SU-DHL-6 (cell line): ENCODE results near the gene ITGB2.

Source experiments
- H2AFZ ChIP-seq: fragments of 200-600 bp; sonication (generic); 2 replicates; pipeline ENCODE4 v1.6.1; 2014; ENCODE audit warnings: low read depth, mild to moderate bottlenecking, moderate library complexity, mixed read lengths, antibody characterized with exemption, low read length; ENCODE audit not compliant: severe bottlenecking
- H3F3A ChIP-seq: fragments of 200-600 bp; shearing (Covaris generic); 2 replicates; pipeline ENCODE4 v1.6.0; 2016; ENCODE audit warnings: antibody characterized with exemption, mild to moderate bottlenecking; ENCODE audit not compliant: insufficient read depth
- H3K27ac ChIP-seq: fragments of 200-600 bp; sonication (generic); 2 replicates; pipeline ENCODE4 v1.5.1; 2016; ENCODE audit warnings: low read depth, mild to moderate bottlenecking, low read length, moderate library complexity, mixed read lengths
- H3K27me3 ChIP-seq: fragments of 200-600 bp; sonication (generic), shearing (Covaris generic); 2 replicates; pipeline ENCODE4 v1.6.0; 2014; ENCODE audit warnings: mild to moderate bottlenecking, low read length
- H3K36me3 ChIP-seq: fragments of 200-600 bp; sonication (generic); 2 replicates; pipeline ENCODE4 v1.6.1; 2014; ENCODE audit warnings: mild to moderate bottlenecking, low read length, mixed read lengths
- H3K4me2 ChIP-seq: fragments of 300-600, 200-600 bp; shearing (Covaris generic), sonication (generic); 2 replicates; pipeline ENCODE4 v1.6.0; 2014; ENCODE audit warnings: low read length, low read depth, mild to moderate bottlenecking; ENCODE audit not compliant: poor library complexity, severe bottlenecking
- H3K4me3 ChIP-seq: fragments of 200-600 bp; sonication (generic); 2 replicates; pipeline ENCODE4 v1.5.1; 2014; ENCODE audit warnings: antibody characterized with exemption, low read length, mild to moderate bottlenecking, mixed read lengths; ENCODE audit not compliant: insufficient read depth, poor library complexity, severe bottlenecking
- H3K79me2 ChIP-seq: fragments of 200-600 bp; sonication (generic); 2 replicates; pipeline ENCODE4 v1.6.1; 2014; ENCODE audit warnings: mild to moderate bottlenecking, low read length, moderate library complexity; ENCODE audit not compliant: insufficient read depth
- H3K9ac ChIP-seq: fragments of 200-600 bp; sonication (generic); 2 replicates; pipeline ENCODE4 v1.7.0; 2014; ENCODE audit warnings: mild to moderate bottlenecking, low read length
- H3K9me2 ChIP-seq: fragments of 200-600 bp; sonication (generic); replicated peaks from 2 replicates; pipeline ENCODE4 v1.6.1; 2014; ENCODE audit warnings: low read length; ENCODE audit not compliant: insufficient read depth
- H3K9me3 ChIP-seq: fragments of 200-600 bp; sonication (generic); 2 replicates; pipeline ENCODE4 v1.6.1; 2014; ENCODE audit warnings: low read length, mixed read lengths; ENCODE audit not compliant: insufficient read depth
- H4K20me1 ChIP-seq: fragments of 200-600 bp; sonication (generic); 2 replicates; pipeline ENCODE4 v1.6.1; 2014; ENCODE audit warnings: low read depth, mild to moderate bottlenecking, antibody characterized with exemption, low read length, moderate library complexity, mixed read lengths
- EZH2phosphoT487 ChIP-seq: fragments of 200-600 bp; sonication (generic), shearing (Covaris generic); conservative IDR thresholded peaks from 2 replicates; pipeline ENCODE4 v1.6.1; 2018; ENCODE audit warnings: mild to moderate bottlenecking, antibody characterized with exemption, low read length, moderate library complexity, mixed read lengths
- TF ChIP-seq, protein P1 (sequence below): fragments of 200-600 bp; sonication (generic); IDR thresholded peaks from one replicate; pipeline ENCODE4 v1.5.1; 2017; ENCODE audit warnings: antibody characterized with exemption, mild to moderate bottlenecking, low read length, moderate library complexity; ENCODE audit not compliant: insufficient read depth, poor library complexity, severe bottlenecking

The ITGB2 gene

DNA sequence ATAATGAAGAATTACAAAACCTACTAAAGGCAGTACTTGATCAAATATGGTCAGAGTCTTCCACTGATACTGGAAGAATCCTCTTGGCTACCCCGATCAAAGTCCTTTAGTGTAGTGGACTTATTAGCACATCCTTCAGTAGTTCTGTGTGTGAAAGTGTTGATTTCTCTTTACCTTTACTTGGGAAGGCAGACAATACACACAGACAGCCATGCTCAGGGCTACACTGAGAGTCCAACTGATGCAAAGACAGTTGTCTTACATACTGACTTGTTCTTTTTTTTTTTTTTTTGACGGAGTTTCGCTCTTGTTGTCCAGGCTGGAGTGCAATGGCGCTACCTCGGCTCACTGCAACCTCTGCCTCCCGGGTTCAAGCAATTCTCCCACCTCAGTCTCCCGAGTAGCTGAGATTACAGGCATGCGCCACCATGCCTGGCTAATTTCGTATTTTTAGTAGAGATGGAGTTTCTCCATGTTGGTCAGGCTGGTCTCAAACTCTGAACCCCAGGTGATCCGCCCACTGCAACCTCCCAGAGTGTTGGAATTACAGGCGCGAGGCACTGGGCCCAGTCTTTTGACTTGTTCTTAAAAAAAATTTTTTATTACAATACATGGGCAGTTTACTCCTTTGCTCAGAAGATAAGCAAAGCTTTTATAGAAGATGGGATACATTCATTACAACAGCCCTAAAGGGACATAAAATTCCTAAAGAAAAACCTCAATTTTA is 43.7 kb downstream of the ITGB2 start:
- Histone ChIP-seq H3K4me3 (no peak overlapping the region), H3F3A (no peaks in the 10 kb centered on the region), H3K9ac (no peak overlapping the region), H4K20me1 (peaks cover 7% of the 10 kb centered on the region; the same call in 1 of the 2 replicates), H3K79me2 (peaks cover 9% of the 10 kb centered on the region; the same call in 1 of the 2 replicates), H3K36me3 (no peaks in the 10 kb centered on the region), H3K27me3 (no peaks in the 10 kb centered on the region), H3K4me2 (no peak overlapping the region), H3K9me3 (no peaks in the 10 kb centered on the region), H2AFZ (no peak overlapping the region), H3K9me2 (no peaks in the 10 kb centered on the region), H3K27ac (no peak overlapping the region)
- TF ChIP-seq, protein P1, sequence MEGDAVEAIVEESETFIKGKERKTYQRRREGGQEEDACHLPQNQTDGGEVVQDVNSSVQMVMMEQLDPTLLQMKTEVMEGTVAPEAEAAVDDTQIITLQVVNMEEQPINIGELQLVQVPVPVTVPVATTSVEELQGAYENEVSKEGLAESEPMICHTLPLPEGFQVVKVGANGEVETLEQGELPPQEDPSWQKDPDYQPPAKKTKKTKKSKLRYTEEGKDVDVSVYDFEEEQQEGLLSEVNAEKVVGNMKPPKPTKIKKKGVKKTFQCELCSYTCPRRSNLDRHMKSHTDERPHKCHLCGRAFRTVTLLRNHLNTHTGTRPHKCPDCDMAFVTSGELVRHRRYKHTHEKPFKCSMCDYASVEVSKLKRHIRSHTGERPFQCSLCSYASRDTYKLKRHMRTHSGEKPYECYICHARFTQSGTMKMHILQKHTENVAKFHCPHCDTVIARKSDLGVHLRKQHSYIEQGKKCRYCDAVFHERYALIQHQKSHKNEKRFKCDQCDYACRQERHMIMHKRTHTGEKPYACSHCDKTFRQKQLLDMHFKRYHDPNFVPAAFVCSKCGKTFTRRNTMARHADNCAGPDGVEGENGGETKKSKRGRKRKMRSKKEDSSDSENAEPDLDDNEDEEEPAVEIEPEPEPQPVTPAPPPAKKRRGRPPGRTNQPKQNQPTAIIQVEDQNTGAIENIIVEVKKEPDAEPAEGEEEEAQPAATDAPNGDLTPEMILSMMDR: no peak
- TF ChIP-seq EZH2phosphoT487: no peak

DNA sequence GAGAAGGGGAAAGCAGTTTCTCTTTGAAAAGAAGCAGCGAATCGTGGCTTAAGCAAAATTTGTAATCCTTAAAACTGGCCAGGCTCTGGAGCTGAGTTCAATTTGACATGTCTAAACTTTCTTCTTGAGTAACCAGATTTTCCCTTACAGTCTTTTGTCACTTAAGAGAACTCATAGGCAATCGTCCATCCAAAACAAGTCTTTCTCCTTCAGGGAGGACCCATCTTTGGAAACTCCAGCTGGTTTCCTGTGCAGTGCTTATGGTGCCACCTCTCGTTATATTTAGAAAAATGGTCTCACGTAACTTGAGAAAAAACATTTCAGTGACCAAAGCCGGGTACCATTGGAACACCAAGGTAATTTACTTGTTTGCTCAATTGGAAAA is 45.4 kb downstream of the ITGB2 start:
- peaks cover 19% of the 10 kb centered on the region; the same call in 1 of the 2 replicates for H4K20me1 ChIP-seq
- peak overlapping the region; percentile 61 for H3K4me2 ChIP-seq
- H3K9ac ChIP-seq: no peak overlapping the region
- peaks cover 26% of the 10 kb centered on the region; the same call in 1 of the 2 replicates for H3K79me2 ChIP-seq
- no peak overlapping the region for H2AFZ ChIP-seq
- no peak overlapping the region for H3K4me3 ChIP-seq
- no peaks in the 10 kb centered on the region for H3K9me3 ChIP-seq
- H3K36me3 ChIP-seq: no peaks in the 10 kb centered on the region
- no peaks in the 10 kb centered on the region for H3K27me3 ChIP-seq
- H3K27ac ChIP-seq: no peak overlapping the region
- H3F3A ChIP-seq: no peaks in the 10 kb centered on the region
- no peaks in the 10 kb centered on the region for H3K9me2 ChIP-seq
- TF ChIP-seq EZH2phosphoT487: no peak
- TF ChIP-seq, protein P1: no peak

DNA sequence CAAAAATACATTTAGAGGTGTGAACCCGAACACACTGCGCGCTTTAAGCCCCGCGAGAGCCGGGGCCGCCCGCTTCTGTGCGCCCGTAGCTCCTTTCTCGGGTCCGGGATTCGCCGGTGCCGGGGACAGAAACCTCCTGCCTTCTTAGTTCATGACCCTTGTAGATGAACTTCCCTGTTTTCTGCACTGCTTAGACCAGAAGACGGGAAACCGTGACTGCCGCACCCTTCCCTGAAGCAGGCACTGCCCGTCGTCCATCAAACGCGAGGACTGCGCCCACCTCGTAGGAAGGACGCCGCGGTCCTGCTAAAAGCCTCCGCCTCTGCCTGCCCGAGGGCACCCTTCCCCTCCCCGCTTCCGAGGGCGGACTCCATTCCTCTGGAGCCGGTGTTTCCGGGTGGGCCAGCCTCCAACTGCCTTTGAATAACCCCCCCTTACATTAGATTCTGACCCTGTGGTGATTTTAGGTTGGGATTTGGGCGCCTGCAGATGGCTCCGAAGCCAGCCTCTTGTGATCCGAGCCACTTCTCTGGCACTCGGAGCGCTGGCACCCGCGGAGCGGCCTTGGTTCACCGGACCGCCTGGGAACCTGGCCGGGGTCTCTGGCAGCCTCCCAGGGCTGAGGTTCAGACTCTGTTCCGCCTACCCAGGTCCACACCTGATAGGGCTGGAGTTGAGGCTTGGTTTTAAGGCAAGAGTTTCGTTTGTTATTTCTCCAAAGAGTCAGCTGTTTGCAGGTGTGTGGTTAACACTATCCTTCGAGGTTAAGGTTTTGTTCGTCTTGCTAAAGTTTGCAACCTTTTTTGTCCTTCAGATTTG is 46.0 kb downstream of the ITGB2 start:
- H3K9me3 ChIP-seq: no peaks in the 10 kb centered on the region
- peaks cover 31% of the 10 kb centered on the region; the same call in 1 of the 2 replicates for H3K79me2 ChIP-seq
- no peak for TF ChIP-seq EZH2phosphoT487
- TF ChIP-seq, protein P1: no peak
- H4K20me1 ChIP-seq: peaks cover 19% of the 10 kb centered on the region; the same call in 1 of the 2 replicates
- peak overlapping the region; percentile 61 for H3K4me3 ChIP-seq
- peak overlapping the region; percentile 63 for H3K9ac ChIP-seq
- no peaks in the 10 kb centered on the region for H3K27me3 ChIP-seq
- no peaks in the 10 kb centered on the region for H3K9me2 ChIP-seq
- H3K36me3 ChIP-seq: no peaks in the 10 kb centered on the region
- H2AFZ ChIP-seq: peak overlapping the region; percentile 86
- no peaks in the 10 kb centered on the region for H3F3A ChIP-seq
- H3K27ac ChIP-seq: no peak overlapping the region
- H3K4me2 ChIP-seq: peak overlapping the region; percentile 61
